SIG-M5 (cell line): ENCODE data around the gene RAB20.
"Not testable (repeated sequence)": the region's sequence is repeated elsewhere in the genome, so short reads cannot be mapped to it uniquely, and the experiment has no call there.

Experiments used
- DNase-seq: peaks from one replicate; lab custom pipeline; 2025; lab: John Stamatoyannopoulos, UW

Gene RAB20

DNA sequence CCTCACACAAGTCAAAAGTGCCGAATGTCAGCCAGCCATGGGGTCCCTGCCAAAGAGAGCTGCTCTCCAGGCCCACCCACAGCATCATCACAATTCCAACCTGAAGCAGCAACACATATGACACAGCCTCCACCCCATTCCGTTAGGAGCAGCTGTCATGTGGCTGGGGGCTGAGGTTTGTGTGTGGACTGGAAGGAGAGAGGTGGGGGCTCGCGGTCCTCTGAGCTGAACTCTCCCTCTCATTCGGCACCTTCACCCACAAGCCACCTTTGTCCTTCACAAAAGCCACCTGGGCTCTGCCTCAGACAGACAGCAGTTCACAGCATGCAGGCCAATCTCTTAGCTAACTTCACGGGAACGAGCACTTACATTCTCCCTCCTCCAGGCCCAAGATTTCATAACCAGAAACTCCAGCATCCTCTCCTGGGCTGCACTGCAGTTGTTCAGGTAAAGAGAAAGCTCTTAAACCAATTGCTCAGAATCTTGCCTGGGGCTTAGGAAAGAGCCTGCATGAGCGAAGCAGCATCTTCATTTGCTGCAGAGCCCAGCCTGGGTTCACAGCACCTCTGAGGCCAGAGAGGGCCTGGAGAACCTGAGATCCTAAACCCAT lies 7.2 kb downstream of the RAB20 start:
- no peak for DNase-seq

DNA sequence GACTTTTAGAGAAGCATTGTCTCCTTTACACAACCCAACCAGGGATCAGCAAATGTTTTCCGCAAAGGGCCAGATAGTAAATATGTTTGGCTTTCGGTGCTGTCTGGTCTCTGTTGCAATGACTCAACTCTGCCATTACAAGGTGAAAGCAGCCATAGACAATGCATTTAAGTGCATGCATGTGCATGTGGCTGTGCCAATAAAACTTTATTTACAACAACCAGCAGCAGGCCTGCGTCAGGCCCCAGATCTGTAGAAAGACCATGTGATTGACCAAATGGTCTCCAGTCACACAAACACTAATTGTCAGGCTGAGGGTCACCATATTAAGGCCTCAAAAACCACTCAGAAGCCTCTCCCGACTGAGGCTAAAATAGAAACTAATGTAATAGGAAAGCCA lies 8.1 kb downstream of the RAB20 start:
- no peak for DNase-seq

DNA sequence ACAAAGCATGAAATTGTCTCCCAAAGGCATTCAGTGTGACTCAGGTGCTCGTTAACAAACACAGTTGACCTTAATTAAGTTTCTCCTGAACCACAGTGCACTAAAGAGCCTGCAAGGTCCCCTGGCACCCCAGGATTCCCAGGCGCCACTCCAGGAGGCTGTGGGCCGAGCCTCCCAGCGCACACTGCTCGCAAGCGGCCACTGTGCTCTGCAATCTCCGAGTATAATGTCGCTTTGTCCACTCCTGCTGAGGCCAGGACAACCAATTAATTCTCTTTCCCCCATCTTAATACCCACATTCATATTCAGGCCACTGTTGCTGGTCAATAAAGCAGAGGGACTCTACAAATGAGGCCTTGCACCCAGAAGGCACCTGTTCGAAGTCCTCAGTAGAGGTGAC lies 8.8 kb downstream of the RAB20 start:
- DNase-seq = no peak

DNA sequence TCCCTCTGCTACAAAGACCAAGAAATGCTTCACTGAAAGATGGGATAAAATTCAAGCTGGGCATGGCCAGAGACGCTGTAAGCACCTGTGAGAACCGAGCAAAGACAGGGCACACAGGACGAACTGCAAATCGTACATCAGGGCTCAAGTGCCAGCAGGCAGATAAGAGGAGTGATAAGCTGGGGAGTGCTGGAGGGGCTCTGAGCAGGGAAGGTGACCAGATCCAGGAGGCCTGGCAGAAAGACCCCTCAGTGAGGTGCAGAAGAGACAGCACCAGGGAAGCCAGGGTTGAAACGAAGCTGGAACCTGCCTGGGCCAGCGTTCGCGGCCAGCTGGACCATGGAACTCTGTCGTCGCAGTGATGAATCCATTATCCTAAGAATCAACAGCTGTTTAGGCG lies 10.2 kb downstream of the RAB20 start:
- DNase-seq = no peak

DNA sequence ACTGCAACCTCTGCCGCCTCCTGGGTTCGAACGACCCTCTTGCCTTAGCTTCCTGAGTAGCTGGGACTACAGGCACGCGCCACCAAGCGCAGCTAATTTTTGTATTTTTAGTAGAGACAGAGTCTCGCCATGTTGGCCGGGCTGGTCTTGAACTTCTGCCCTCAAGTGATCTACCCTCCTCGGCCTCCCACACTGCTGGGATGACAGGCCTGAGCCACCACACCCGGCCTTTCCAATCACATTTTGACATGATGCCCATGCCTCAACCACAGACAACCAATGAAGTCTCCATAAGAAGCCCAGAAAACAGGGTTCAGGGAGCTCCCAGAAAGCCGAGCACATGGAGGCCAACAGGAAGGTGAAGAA lies 11.7 kb downstream of the RAB20 start:
- no peak for DNase-seq

DNA sequence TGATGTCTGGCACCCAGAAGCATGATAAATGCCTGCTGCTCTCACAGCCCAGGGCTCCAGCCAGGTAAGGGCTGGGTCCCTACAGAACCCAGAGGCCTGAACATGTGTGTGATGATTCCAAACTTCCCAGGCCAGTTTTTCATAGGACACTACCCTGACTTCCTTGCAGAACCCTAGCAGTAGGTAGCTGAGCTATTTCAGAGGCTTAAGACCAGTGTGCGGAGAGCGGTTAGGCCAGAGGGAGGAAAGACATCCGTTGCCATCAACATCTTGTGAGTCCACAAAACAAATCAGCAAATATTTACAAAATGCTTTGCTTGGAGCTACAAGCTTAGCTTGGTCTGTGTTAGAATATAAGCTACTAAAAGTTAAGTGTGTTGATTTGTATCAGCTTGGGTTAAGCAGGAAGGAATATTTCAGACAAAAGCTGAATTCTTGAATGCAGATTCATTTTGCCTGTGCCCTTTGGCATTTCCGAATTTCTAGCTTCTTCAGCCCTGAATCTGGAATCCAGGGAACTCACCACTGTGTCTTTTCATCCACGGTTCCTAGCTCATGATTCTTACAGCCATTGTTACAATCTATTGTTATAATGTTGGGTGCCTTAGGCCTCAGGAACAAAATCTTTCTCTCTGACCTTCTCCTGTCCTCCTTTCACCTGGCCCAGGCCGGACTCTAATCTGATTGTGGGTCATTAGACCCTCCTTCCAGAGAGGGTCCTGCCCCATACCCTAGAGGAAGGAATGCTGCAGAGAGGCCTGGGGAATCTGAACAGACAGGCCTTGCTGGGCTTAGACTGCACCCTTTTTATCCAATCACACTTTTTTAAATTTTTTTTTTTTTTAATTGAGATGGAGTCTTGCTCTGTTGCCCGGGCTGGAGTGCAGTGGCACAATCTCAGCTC lies 12.4 kb downstream of the RAB20 start:
- DNase-seq = no peak

DNA sequence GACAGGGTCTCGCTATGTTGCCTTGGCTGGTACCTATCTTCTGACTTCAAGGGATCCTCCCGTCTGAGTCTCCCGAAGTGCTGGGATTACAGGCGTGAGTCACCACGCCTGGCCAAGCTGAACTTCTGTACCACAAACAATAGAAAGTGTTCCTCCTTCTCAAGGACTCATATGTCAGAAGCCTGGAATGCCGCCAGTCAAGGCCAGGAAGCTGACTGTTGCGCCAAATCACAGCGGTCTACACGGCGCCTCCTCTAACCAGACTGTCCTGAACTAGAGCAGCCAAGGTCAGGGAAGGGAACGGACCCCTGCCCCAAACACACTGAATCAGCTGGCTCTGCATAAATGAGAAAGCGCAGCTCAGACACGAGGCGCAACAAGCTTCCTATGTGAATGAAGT lies 14.6 kb downstream of the RAB20 start:
- DNase-seq = no peak

DNA sequence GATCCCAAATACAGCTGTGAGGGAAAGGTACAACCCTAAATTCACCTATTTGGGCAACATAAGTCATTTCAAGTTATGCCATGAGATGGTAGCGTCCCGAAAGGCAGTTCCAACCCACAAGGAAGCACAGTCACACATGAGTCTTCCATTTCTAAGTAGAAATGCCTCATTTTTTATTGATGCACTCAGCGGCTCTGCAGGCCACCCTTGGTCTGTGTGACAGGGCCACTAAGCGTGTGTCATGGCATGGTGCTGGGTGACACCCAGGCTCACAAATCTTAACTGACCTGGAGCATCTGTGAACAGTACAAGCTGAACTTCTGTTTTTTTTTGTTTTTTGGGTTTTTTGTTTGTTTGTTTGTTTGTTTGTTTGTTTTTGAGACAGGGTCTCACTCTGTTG lies 15.1 kb downstream of the RAB20 start:
- DNase-seq = no peak

DNA sequence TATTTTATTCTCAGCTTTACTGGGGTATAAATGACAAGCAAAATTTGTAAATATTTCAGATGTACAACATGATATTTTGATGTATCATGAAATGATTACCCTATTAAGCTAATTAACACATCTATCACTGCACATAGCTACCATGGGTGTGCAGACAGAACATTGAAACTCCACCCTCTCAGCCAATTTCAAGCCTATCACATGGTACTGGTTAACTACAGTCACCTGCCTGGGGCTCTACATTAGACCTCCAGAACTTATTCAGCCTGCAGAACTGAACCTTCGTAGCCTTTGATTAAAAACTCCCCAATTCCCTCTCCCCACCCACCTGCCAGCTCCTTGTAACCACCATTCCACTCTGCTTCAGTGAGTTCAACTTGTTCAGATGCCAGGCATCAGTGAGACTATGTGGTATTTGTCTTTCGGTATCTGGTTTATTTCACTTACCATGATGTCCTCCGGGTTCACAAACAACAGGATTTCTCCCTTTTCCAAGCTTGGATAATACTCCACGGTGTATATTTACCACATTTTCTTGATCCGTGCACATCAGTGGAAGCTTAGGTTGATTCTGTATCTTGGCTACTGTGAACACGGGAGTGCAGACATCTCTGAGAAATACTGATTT lies 19.2 kb downstream of the RAB20 start:
- no peak for DNase-seq

DNA sequence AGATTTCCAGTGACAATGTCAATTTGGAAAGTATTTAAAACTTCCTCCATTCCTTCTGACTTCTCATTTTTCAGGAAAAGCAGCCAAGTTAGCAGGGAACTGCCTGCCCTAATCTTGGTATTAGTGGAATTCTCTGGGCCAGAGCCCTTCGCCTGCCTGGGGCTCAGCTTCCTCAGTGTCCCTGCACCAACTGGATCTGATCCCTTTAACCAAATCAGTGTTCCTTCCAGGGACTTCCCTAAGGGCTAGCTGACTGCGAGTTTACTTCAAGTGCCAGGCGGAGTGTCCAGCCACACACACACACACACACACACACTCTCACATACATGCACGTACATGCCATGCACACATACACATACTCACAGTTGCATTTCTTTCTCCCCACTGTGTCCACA lies 20.0 kb downstream of the RAB20 start:
- DNase-seq = no peak

DNA sequence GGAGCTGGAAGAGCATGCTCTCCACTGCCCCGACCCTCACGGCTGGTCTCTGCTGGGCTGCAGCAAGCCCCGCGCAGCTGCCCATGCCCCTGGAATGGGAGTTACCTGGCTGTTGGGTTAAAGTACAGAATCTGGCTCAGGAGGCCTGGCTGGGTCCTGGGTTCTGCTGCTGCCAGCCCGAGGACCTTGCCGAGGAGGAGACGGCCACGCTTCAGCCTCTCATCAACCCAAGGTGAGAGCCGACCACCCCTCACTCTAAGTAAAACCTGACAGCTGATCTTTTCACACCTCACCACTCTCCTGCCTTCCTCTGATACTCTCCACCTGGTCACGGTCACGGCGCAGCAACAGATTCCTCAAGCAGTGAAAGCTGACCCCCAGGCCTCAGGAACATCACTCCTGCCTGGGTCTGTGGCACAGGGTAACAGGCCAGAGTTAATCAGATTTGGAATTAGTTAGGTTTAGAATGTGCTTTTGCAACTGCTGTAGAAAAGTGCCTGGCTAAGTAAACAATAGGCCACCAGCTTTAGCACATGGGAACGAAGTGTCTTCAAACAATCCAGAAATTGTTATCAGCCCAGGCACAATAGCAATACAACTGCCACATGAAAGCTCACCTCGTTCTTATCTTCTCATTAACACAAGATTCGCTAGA lies 20.5 kb downstream of the RAB20 start:
- no peak for DNase-seq

DNA sequence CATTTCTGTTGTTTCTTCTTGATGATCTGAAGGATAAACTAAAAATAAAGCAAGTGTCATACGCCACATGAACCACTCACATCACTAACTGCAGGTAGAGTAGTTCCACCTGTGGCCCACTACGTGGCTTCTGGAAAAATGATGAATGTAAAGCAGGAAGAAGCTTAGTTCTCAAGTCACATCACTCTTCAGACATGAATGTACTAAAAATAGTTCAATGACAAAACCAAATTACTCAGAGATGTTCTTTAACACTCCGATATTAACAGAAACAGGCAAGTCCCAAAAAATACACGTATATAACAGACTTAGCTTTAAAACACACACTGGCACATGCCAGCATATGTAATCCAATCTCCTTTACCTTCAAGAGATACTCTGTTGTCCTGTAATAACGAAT lies 21.6 kb downstream of the RAB20 start:
- DNase-seq = no peak

DNA sequence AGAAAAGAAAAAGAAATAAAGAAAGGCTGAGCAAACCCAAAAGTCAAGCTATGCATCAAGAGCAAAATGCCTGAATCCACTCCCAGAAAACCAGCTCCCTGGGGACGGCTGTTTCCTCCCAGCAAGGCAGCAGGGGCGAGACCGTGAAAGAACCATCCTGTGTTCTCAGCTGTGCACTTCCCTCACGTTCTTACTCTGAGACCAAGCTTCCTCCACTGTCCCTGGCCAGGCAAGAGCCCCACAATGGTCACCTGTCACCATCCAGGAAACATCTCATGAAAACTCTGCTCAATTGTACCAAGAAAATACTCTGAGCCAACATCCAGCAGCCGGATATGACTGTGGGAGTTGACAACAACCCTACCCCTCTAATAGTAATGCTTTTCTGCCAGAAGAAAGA lies 22.9 kb downstream of the RAB20 start:
- no peak for DNase-seq

DNA sequence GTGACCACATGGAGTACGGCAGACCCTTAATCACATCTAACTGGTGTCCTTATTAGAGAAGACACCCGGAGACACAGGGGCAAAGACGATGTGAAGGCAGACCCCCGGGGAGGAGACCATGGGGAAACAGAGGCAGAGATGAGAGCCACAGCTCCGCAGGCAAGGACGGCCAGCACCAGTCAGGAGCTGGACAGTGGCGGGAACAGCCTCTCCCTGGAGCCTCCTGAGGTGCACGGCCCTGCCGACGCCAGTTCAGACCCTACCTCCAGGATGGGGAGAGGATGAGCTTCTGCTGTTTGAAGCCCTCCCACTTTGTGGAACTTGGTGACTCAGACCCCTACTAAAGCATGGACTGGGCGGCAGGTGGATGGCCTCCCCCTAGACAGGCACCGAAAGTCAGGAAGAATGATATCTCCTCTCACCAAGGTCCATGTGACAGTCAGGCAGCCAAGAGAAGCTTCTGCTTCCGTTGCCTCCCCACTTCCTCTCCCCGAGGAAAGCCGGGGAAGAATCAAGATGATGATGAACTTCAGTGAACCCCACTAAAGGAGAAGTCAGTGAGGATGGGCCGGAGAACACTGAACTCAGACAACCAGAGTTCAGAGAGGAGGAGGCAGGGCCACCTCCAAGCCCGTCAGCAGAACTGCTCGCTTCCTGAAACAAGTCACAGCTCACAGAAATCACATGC lies 25.4 kb downstream of the RAB20 start:
- DNase-seq = peak; percentile 73

DNA sequence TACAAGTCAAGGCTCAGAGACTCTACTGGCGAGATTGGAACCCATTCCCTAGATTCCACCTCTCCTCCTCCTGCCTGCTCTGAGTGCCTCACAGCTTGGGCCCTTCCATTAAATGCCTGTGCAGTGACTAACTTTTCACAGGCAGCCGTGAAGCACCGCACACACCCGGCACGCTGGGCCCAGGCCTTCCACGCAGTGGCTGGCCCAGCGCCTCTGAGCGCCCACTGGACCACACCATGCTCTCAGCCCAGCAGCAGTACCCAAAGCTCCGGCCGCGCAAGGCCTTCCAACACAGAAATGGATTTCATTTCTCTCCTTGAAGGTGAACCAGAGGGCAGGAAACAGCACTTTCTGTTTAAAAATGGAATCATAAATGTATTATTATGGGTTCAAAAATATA lies 26.0 kb downstream of the RAB20 start:
- DNase-seq = no peak

DNA sequence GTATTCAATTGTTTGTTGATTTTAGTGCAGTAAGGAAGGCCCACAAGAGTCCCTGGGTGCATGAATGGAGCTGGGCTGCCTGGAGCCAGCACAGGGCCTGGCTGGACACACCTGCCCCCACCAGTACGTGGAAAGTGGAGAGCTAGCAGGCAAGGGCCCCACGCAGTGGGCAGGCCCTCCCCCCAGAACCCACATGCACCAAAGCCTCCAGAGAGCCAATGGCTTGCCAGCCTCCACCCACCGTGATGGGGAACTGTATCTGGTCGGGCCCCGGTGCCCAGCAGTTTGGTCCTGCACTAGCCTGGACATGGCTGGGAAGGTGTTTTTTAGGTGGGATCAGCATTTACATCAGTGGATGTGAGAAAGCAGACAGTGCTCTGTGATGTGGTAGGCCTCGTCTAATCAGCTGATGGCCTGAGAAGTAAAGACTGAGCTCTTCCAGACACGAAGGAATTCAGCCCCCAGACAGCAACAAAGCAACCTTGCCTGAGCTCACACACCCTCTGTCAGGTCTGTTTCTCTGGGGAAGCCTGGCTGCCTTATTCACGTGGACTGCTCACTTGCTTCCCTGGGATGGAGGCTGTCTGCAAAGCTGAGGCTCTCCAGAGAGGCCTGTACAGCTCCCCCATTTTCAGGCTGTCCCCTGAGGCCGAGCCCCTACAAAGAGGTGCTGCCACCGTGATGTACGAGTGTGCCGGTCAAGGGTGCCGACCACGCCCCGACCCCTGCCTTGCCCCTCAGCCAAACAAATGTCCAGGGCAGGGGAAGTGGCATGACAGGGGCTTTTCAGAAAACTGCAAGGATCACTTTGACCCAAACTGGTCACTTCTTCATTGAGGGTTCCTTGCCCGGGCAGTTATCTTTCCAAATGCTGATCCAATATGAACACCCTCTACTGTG lies 27.5 kb downstream of the RAB20 start:
- no peak for DNase-seq

DNA sequence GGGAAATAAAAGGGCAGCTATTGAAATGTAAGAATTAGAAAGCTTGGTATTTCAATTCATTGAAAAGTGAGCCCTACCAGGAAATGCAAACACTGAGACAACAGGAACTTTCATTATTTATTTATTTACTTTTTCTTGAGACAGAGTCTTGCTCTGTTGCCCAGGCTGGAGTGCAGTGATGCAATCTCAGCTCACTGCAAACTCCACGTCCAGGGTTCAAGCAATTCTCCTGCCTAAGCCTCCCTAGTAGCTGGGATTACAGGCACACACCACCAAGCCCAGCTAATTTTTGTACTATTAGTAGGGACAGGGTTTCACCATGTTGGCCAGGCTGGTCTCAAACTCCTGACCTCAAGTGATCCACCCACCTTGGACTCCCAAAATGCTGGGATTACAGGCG lies 29.3 kb downstream of the RAB20 start:
- not testable (repeated sequence) for DNase-seq

DNA sequence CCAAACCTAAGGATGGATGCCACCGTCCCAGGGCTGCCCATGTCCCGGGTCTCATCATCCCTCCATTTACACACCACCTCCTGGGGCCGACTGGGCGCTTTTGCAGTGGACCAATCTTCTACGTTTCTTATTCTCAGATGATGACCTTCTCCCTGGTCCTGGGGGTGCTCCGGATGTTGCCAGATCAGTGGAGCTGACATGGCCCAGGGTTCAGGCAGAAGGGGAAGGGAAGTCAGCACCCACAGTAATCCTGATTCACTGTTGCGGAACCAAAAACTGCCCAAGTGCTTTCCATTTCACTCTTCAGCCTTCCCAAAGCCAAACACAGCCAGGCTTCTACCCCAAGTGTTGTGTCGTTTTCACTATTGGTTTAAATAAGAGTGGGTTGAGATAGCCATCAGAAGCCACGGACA lies 29.8 kb downstream of the RAB20 start:
- DNase-seq = no peak

DNA sequence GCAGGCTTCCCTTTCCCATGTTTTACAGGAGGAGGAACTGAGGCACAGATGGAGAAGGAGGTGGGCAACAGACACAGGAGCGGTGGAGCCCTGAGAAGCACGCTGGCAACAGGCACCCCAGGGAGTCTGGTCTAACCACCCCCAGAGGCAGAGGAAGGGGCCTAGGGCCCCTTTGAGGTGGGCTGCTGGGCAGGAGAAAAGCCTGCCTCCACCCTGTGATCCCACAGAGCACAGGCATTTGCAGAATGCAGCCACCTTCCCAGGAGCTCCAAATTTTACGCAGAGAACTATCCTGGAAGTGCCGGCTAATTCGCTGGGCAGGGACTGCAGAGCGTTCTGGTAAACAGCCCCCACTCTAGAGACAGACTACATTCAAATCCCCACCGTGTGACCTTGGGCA lies 30.4 kb downstream of the RAB20 start:
- no peak for DNase-seq

DNA sequence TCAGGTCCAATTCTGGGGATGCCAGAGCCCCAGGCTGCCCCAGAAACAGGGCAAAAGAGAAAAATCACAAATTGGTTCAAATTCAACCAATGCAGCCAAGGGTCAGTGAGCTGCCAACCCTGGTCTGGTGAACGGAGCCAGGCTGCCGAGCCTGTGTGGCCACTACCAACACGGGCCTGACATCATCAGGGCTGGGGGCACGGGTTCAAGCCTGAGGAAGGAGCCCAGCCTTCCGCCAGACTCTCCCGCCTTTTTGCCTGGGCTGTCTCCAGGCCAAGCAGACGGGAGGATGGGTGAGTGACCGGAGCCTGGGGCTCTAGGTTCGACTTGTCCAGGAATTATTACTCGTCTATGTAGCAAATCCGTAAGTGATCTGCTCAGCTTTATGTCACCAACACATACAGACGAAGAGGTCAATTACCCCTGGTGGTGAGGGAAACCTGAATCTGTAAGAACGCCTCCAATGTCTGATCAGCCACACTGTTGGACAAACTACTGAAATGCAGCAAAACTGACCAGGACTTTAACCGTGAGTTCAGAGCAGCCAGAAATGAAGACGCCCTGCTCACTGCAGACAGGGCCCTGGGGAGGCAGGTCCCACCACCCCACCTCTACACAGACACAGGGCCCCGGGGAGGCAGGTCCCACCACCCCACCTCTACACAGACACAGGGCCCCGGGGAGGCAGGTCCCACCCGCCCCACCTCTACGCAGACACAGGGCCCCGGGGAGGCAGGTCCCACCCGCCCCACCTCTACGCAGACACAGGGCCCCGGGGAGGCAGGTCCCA lies 31.8 kb downstream of the RAB20 start:
- DNase-seq = no peak
